Embryonic facial prominence (tissue), 1 donor: ENCODE measurements around the gene GABARAPL2.
"Not testable (repeated sequence)": the region's sequence is repeated elsewhere in the genome, so short reads cannot be mapped to it uniquely, and the experiment has no call there.

Experiments
- DNase-seq: peaks from one replicate; pipeline ENCODE4 v3.0.0-alpha.2; 2016; ENCODE audit errors: extremely low spot score

The GABARAPL2 gene

DNA sequence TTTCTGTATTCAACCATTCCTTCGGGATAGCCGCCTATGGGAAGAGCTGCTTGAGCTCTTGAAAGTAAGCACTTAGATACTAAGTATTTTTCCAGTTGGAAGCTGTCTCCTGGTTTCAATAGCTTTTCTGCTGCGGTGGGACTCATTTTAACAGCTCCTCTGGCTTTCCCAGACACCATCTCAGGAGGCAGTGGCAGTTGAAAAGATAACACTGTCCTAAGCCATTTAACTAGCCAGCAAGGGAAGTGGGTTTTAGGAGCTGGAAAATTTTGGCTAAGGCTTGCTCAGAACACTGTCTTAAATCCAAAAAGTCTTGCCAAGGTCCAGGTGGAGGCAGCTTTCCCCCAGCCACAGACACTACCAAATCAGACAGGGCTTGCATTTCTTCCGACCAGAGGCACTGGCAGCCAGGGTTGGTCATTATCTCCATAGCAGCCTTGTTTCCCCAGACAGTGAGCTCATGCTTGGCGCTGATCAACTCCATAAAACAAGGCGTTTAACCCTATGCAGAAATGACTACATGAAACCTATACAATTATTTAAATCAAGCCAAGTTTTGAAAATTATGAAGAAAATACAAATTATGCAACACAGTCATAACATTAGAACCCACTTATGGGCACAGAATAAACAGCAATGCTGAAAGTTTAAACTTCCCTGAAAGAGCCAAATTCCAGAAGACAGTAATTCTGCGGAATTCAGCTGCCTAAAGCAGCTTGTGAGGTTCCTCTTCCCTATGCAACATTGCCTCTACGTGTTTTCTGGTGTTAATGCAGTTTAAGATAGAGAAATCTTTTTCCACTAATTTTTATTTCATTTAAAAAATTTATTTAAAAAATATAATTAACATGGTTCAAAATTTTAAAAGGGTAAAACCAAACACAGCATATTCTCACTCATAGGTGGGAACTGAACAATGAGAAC is 25.0 kb downstream of the GABARAPL2 start:
- DNase-seq, result peak; percentile 55

- DNase-seq, result not testable (repeated sequence)
Measured at GRCh38 chr16:75591927-75592326, 25.7 kb downstream of the GABARAPL2 start.

DNA sequence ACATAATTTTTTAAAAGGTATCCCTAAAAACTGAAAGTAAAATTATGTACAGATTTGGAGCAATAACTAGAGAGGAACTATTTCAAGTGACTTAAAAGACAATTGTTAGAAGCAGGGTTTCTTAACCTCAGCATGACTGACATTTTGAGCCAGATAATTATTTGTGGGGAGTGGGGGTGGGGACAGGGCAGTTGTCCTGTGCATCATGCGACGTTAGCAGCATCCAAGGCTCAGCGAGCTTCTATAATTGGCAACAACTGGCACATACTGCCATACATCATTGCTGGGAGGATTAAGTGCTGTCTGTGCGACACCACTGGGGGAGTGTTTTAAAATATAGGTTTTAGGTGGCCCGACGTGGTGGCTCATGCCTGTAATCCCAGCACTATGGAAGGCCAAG is 27.1 kb downstream of the GABARAPL2 start:
- no peak for DNase-seq

DNA sequence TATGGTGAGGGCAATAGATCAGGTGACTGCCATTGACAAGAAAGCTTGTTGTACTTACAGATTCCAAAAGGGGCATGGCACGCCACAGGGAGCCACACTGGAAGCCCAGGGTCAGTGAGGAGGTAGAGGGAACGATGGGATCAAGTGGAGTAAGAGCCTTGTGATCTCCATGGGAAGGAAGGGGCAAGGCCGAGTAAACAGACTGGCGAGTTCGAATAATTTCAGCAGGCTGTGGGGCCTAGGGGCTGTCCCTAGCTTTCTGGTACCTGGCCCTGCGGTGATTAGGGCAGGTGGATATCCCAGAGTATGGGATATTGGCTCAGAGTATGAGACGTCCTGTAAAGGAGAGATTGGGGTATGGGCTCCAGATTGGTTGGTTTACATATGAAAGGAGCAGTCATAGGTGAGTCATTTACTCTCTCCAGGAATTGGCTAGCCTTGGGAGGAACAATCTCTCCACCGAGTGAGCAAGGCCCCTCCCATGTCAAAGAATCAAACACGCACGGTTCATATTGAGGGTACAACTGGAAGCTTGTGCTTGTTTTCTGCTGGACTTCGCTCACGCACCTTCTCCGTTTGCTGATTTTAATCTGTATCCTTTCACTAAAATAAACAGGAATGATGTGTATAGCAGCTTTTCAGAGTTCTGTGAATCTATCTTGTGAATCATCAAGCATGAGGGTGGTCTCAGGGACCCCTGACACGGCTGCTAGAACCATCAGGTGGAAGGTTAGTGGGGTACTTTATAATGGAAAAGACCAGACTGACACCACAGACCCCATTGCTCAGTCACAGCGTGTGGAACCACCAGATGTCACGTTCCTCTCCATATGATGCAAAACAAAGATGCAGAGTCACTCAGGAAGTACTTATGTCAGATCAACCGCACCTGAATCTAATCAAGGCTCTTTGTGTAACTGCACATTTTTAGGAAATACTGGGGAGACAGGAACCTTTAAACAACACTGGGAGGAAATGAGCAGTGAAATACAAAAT is 27.9 kb downstream of the GABARAPL2 start:
- DNase-seq, result no peak

- no peak for DNase-seq
Measured at GRCh38 chr16:75599452-75600277, 33.5 kb downstream of the GABARAPL2 start.

DNA sequence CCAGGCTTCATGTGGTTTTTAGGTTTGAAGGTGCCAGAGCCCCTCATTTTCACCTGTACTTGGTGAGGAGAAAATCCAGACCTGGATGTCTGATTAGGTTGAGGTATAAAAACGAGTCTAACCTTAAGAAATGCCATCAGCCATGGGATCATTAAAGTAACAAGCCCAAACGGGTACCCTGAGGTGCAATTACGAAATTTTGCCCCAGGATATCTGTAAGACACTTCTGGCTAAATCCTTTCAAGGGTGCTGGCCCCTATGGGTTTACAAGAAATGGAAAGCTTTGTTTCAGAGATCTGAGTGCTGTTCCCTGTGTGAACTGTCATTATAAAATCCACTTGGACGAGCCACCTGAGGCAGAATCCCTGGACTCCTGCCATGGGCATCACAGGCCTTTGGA is 37.1 kb downstream of the GABARAPL2 start:
- DNase-seq, result no peak

DNA sequence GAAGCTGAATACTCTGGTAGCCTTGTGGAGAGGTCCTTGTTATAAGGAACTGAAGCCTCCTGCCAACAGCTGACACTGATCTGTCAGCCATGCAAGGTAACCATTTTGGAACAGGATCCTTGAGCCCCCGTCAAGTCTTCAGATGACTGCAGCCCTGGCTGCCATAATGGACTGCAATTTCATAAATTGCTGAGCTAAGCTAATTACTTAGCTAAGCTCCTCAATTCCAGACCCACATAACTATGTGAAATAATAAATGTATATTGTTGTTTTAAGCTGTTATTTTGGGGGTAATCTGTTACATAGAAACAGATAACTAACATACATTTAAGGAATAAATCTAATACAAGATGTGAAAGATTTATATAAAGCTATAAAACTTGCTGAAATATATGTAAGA is 40.3 kb downstream of the GABARAPL2 start:
- no peak for DNase-seq

DNA sequence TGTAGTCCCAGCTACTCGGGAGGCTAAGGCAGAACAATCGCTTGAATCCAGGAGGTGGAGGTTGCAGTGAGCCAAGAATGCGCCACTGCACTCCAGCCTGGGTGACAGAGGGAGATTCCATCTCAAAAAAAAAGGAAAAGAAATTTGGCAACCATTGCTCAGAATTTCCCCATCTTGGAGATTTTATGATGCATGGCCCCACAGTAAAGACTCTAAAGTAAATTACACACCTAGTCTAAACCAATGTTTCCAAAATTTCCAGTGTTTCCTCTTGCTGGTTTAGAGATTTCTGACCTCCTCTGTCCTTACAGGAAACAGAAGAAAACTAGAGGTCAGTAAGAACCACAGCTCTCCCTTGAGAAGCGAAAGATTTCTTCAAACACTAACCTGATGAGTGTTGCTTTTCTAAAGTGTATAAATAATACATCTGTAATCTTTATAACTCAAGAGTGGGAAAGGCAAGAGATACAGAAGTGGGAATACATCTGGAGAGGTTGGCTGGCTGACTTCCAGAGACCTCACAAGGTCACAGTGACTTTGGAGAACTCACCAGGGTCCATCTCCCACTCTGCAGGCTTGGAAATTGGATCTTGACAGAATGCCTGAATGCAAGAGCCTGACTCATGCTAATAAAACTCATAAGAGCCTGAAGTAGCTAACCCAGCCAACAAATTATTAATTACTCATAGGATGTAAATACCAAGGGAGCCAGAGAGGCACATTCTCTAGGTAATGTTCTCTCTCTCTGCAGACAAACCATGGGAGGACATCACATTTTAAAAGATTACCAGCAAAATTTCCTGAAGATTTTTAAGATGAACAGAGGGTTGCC is 48.1 kb downstream of the GABARAPL2 start:
- no peak for DNase-seq

- no peak for DNase-seq
Measured at GRCh38 chr16:75615619-75616018, 49.4 kb downstream of the GABARAPL2 start.

DNA sequence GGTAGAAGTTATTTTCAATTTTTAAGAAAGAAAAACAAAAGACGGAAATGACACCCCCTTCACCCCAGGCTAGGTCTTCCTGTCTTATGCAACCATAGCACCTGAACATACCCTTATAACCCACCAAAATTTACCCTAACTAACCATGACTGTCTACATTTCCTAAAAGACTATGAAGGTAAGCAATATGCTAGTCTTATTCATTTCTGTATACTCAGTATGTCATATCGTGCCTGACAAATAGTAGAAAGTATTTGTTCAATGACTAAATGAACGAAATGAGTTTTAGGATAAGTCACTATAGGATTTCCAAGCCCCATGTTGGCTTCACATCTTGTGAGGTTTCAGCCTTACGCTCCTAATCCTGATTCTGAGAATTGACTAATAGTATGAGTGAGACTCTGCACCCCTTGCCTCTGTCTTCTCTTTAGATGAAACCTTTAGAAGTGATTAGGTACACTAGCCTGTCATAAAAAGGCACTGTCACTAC is 50.4 kb downstream of the GABARAPL2 start:
- no peak for DNase-seq

DNA sequence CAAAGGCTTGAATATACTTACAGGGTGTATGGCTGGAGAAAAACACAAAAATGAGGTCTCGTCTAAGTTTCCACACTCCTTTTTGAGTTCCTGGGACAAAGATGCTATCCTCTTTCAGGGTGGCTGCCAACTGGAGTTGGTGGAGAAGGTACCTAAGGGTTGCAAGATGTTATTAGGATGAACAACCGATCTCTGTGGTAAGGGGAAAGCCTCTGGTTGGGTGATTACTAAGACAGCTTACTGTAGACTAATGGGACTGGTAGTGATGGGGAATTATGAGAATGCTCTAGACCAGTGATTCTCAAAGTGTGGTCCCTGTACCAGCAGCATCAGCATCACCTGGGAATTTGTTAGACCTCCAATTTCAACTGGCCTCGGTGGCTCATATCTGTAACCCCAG is 50.9 kb downstream of the GABARAPL2 start:
- DNase-seq, result no peak

GRCh38 chr16:75618780-75619179 is 52.6 kb downstream of the GABARAPL2 start:
- DNase-seq, result no peak

DNA sequence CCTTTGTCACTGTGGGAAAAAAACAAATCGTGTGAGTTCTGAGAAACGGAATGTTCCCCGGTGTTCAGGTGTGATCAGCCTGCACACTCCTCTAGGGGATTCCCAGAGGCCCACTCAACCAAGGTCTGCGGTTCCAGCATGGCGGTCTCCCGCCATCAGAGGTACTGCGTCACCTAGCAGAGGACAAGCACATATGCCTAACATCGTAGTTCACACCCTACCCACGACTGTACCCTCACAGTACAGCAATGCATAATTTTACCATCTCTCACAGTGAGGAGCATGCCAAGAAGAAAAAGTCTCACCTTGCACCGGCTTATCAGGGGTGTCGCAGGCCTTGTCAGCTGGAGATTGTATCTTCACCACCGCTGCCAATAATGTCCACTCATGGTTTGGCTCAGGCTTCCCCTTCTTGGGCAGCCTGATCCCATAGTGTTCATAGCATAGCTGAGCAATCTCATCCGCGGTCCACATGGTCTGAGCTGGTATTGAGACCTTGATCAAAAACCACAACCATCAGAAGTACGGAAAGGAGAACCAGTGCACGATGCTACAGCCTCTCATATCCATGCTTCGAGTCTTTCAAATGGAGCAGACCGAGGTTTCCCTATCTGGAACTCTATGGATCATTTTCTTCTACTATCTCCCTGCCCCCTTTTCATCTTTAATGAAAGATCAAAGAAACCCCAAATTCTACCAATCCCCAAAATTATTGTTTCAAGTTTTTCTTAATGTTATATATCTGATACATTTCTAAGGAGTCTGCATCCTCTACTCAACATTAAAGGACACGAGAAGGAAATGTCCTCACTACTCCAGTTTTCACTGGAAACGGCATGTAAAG is 54.4 kb downstream of the GABARAPL2 start:
- no peak for DNase-seq

GRCh38 chr16:75621170-75621477 is 54.9 kb downstream of the GABARAPL2 start:
- no peak for DNase-seq

- DNase-seq, result peak; percentile 93
Measured at GRCh38 chr16:75622761-75623605, 56.8 kb downstream of the GABARAPL2 start, which contains the start of gene ADAT1. ADAT1 (minus strand) TSS chr16:75623281; CDS start chr16:75620799, 2,482 bp downstream.

GRCh38 chr16:75624921-75625334 is 58.7 kb downstream of the GABARAPL2 start:
- no peak for DNase-seq

GRCh38 chr16:75626806-75627205 is 60.6 kb downstream of the GABARAPL2 start:
- DNase-seq, result no peak
